CD4-positive, alpha-beta T cell (primary cell): ENCODE measurements around the gene PIK3AP1. TPM values are rescaled to one million over a fixed set of nuclear protein-coding genes. Genes with fewer than 3 reads are reported as not detected.

Source experiments
- ATAC-seq: fragments of 200-7000 bp; cut with Tn5 transposase; one replicate; pipeline ENCODE4 v1.10.0; 2022; ENCODE audit warnings: mild to moderate bottlenecking; ENCODE audit not compliant: poor library complexity
- CTCF ChIA-PET: fragments of 350-600 bp; sonication (Branson Sonifier 250); formaldehyde crosslinking; loops from one replicate; lab custom pipeline; 2021; ENCODE audit warnings: antibody characterized with exemption, inconsistent platforms; lab: Charles Lee
- POLR2A ChIA-PET: fragments of 350-600 bp; sonication (Branson Sonifier 250); formaldehyde crosslinking; loops from one replicate; lab custom pipeline; 2021; ENCODE audit warnings: antibody characterized with exemption, inconsistent platforms; lab: Charles Lee
- DNase-seq, 14 experiments: peaks; one replicate each; pipeline ENCODE4 v3.0.0-alpha.2; 2013 to 2020; ENCODE audit warnings: mixed read lengths in 2 of 14
- H3K27ac ChIP-seq, 2 donors: one replicate each; pipeline versions ENCODE4 v1.5.1 to v1.7.0; 2013; ENCODE audit warnings: low read length in 2 of 2, low read depth in 1 of 2, mild to moderate bottlenecking in 1 of 2
- H3K27me3 ChIP-seq, 2 experiments: 1 replicate in 1 of 2; 2 replicates in 1 of 2; pipeline versions ENCODE4 v1.6.1 to v1.7.0; 2013; ENCODE audit warnings: low read length in 2 of 2, control low read depth in 1 of 2, mild to moderate bottlenecking in 1 of 2, moderate library complexity in 1 of 2; ENCODE audit not compliant: insufficient read depth in 2 of 2, control insufficient read depth in 1 of 2
- H3K36me3 ChIP-seq: one replicate; pipeline ENCODE4 v1.6.1; 2013; ENCODE audit warnings: low read length, control low read depth; ENCODE audit not compliant: insufficient read depth
- H3K4me1 ChIP-seq: one replicate; pipeline ENCODE4 v1.6.1; 2013; ENCODE audit warnings: low read length, control low read depth; ENCODE audit not compliant: insufficient read depth
- H3K4me3 ChIP-seq: one replicate; pipeline ENCODE4 v1.5.1; 2013; ENCODE audit warnings: mild to moderate bottlenecking, low read length, moderate library complexity
- H3K9me3 ChIP-seq, 2 experiments: 1 replicate in 1 of 2; 2 replicates in 1 of 2; pipeline versions ENCODE4 v1.6.1 to v1.7.0; 2013; ENCODE audit warnings: low read length in 2 of 2, mild to moderate bottlenecking in 2 of 2, control low read depth in 1 of 2, moderate library complexity in 1 of 2; ENCODE audit not compliant: control insufficient read depth in 1 of 2, insufficient read depth in 1 of 2
- H3K27ac Mint-ChIP-seq: one replicate; pipeline ENCODE4 v1.8.0; 2020; ENCODE audit warnings: mixed read lengths
- H3K27me3 Mint-ChIP-seq: one replicate; pipeline ENCODE4 v1.8.0; 2021; ENCODE audit warnings: mixed read lengths
- H3K36me3 Mint-ChIP-seq: one replicate; pipeline ENCODE4 v1.8.0; 2021; ENCODE audit warnings: low read depth, mixed read lengths
- H3K4me1 Mint-ChIP-seq: one replicate; pipeline ENCODE4 v1.8.0; 2021; ENCODE audit warnings: low read depth, mixed read lengths
- H3K4me3 Mint-ChIP-seq: one replicate; pipeline ENCODE4 v1.8.0; 2020; ENCODE audit warnings: mild to moderate bottlenecking, mixed read lengths
- H3K9me3 Mint-ChIP-seq: one replicate; pipeline ENCODE4 v1.8.0; 2020; ENCODE audit warnings: mixed read lengths
- intact Hi-C, 2 experiments: fragments of 100-400 bp; cut with DNase I in 1 of 2; cut with micrococcal nuclease in 1 of 2; formaldehyde crosslinking; loops; one replicate each; pipeline versions ENCODE4 v1.15.1 to v1.9.0; 2023 to 2025; cut with DNase I, micrococcal nuclease
- total RNA-seq, 174 experiments: library from RNA in 2 of 174; stranded (reverse) in 2 of 174; gene quantifications; one replicate each; pipeline ENCODE4 v1.2.3 and lab custom pipeline; 2021 to 2026
- TF ChIP-seq, protein P1 (sequence below): fragments of 200-600 bp; IDR thresholded peaks from one replicate; pipeline ENCODE4 v1.8.0; 2022; ENCODE audit warnings: antibody characterized with exemption, mild to moderate bottlenecking

PIK3AP1 gene
- total RNA-seq, 2 experiments from 2014 or later, result 0.58 to 0.59 TPM

DNA sequence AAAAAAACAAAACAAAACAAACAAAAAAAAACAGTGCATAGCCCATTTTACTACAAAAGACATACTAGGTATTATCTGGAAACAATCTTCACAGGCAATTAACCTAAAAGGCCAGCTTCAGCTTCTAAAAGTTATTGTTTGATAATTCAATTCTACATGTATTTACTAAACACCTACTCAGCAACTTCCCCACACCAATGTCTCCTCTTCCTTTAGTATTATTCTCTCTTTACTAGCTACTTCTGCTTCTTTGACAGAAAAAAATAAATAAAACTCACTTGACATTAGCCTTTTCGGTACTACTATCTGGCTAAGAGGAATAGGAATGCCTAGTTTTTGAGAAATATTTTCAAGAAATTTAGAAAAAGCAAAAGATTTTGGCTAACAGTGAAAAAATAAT is 136.3 kb downstream of the PIK3AP1 start:
- ChIA-PET CTCF (interaction anchor here (1.1 kb wide), 1 partner anchor 18 kb away, joined by 3 read pairs; no protein-coding TSS in a partner anchor), POLR2A (interaction anchor here (0.6 to 1.2 kb wide), 2 partner anchors 8 to 250 kb away, joined by 3 to 5 read pairs; no protein-coding TSS in a partner anchor)
- H3K27ac ChIP-seq, result no peak overlapping the region
- intact Hi-C loops, result loop anchor here (10.0 kb wide), 3 partner anchors 131 to 1551 kb away; partner anchors contain the start of genes MORN4 (in 1 of the 2) and R3HCC1L (in 1 of the 2)
- no peaks in the 10 kb centered on the region for H3K36me3 ChIP-seq
- TF ChIP-seq, protein P1, sequence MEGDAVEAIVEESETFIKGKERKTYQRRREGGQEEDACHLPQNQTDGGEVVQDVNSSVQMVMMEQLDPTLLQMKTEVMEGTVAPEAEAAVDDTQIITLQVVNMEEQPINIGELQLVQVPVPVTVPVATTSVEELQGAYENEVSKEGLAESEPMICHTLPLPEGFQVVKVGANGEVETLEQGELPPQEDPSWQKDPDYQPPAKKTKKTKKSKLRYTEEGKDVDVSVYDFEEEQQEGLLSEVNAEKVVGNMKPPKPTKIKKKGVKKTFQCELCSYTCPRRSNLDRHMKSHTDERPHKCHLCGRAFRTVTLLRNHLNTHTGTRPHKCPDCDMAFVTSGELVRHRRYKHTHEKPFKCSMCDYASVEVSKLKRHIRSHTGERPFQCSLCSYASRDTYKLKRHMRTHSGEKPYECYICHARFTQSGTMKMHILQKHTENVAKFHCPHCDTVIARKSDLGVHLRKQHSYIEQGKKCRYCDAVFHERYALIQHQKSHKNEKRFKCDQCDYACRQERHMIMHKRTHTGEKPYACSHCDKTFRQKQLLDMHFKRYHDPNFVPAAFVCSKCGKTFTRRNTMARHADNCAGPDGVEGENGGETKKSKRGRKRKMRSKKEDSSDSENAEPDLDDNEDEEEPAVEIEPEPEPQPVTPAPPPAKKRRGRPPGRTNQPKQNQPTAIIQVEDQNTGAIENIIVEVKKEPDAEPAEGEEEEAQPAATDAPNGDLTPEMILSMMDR, result no peak
- ATAC-seq (no peak), DNase-seq (no peak)
- H3K27me3 ChIP-seq, result no peaks in the 10 kb centered on the region
- peak overlapping the region; percentile 26 for H3K27ac Mint-ChIP-seq
- no peaks in the 10 kb centered on the region for H3K27me3 Mint-ChIP-seq
- peaks cover 19% of the 10 kb centered on the region for H3K36me3 Mint-ChIP-seq
- H3K4me1 ChIP-seq, result peaks cover 37% of the 10 kb centered on the region
- H3K4me1 Mint-ChIP-seq, result peaks cover 64% of the 10 kb centered on the region
- peak overlapping the region; percentile 35 for H3K4me3 Mint-ChIP-seq
- H3K9me3 Mint-ChIP-seq, result no peaks in the 10 kb centered on the region
- H3K4me3 ChIP-seq, result no peak overlapping the region
- no peaks in the 10 kb centered on the region for H3K9me3 ChIP-seq

DNA sequence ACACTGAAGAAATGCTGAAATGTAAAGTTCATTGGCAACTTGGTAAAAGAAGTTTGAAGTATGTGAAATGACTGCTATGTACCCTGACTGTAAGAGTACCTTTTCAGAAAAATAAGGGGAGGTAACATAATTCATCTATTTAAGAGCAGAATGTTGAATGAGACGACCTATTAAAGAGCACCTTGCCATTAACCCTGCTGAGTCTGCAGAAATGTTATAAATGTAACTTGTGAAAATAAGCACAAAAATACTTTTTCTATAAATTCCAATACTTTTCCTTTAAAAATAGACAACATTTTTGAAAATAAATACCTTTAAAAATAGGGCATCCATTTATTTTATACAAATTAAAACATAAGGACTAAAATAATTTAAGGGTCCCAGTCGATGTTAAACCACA is 141.2 kb downstream of the PIK3AP1 start:
- Mint-ChIP-seq H3K9me3 (no peaks in the 10 kb centered on the region), H3K36me3 (peaks cover 47% of the 10 kb centered on the region), H3K4me3 (no peak overlapping the region), H3K27me3 (no peaks in the 10 kb centered on the region), H3K4me1 (peaks cover 91% of the 10 kb centered on the region), H3K27ac (no peak overlapping the region)
- TF ChIP-seq, protein P1, result no peak
- Histone ChIP-seq H3K9me3 (no peaks in the 10 kb centered on the region), H3K27ac (no peak overlapping the region), H3K27me3 (no peaks in the 10 kb centered on the region), H3K36me3 (peaks cover 18% of the 10 kb centered on the region), H3K4me1 (peaks cover 20% of the 10 kb centered on the region), H3K4me3 (no peak overlapping the region)
- intact Hi-C loops, result no loop called here
- POLR2A ChIA-PET, result no interaction called here
- DNase-seq (no peak), ATAC-seq (no peak)
- CTCF ChIA-PET, result no interaction called here

DNA sequence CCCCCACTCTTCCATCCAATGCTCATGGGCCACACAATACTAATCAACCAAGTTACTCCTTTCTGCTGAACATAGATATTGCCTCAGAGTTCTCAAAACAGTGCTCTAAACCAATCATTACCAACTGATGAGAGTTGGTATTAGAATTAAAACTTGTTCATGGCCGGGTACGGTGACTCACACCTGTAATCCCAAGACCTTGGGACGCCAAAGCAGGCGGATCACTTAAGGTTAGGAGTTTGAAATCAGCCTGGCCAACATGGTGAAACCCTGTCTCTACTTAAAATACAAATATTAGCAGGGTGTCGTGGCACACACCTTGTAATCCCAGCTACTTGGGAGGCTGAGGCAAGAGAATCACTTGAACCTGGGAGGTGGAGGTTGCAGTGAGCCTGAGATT is 141.7 kb downstream of the PIK3AP1 start:
- ChIA-PET POLR2A (no interaction called here), CTCF (no interaction called here)
- Histone ChIP-seq H3K9me3 (no peaks in the 10 kb centered on the region), H3K4me1 (peaks cover 18% of the 10 kb centered on the region), H3K27ac (no peak overlapping the region), H3K27me3 (no peaks in the 10 kb centered on the region), H3K36me3 (peaks cover 18% of the 10 kb centered on the region), H3K4me3 (no peak overlapping the region)
- Mint-ChIP-seq H3K4me1 (peaks cover 91% of the 10 kb centered on the region), H3K27ac (no peak overlapping the region), H3K36me3 (peaks cover 52% of the 10 kb centered on the region), H3K9me3 (no peaks in the 10 kb centered on the region), H3K4me3 (no peak overlapping the region), H3K27me3 (no peaks in the 10 kb centered on the region)
- intact Hi-C loops, result no loop called here
- ATAC-seq (no peak), DNase-seq (no peak)
- TF ChIP-seq, protein P1, result no peak
